Common myeloid progenitor, CD34-positive (primary cell): ENCODE data around the gene MEIS2.

Experiments
- CTCF ChIA-PET: fragments of 350-600 bp; sonication (Branson Sonifier 250); formaldehyde crosslinking; loops from one replicate; lab custom pipeline; 2021; ENCODE audit warnings: antibody characterized with exemption; lab: Charles Lee
- POLR2A ChIA-PET: fragments of 350-600 bp; sonication (Branson Sonifier 250); formaldehyde crosslinking; loops from one replicate; lab custom pipeline; 2021; ENCODE audit warnings: antibody characterized with exemption; lab: Charles Lee
- DNase-seq, 3 donors: peaks; one replicate each; pipeline versions ENCODE4 v3.0.0 to v3.0.0-alpha.2; 2013
- H3K27ac ChIP-seq, 2 experiments: 1 replicate in 1 of 2; 2 replicates in 1 of 2; pipeline ENCODE4 v1.7.0; 2013; ENCODE audit warnings: inconsistent platforms in 2 of 2, low read length in 2 of 2, mild to moderate bottlenecking in 2 of 2, low read depth in 1 of 2, moderate library complexity in 1 of 2; ENCODE audit not compliant: severe bottlenecking in 2 of 2, insufficient read depth in 1 of 2, poor library complexity in 1 of 2
- H3K27me3 ChIP-seq, 5 experiments: replicated peaks in 2 of 5; 1 replicate in 3 of 5; 2 replicates in 2 of 5; pipeline versions ENCODE4 v1.6.1 to v1.7.0; 2013; ENCODE audit warnings: low read length in 4 of 5, mild to moderate bottlenecking in 2 of 5, moderate library complexity in 2 of 5, inconsistent platforms in 1 of 5; ENCODE audit not compliant: insufficient read depth in 5 of 5, control insufficient read depth in 4 of 5
- H3K36me3 ChIP-seq, 4 experiments: 1 replicate in 2 of 4; 2 replicates in 2 of 4; pipeline versions ENCODE4 v1.6.1 to v1.7.0; 2013; ENCODE audit warnings: low read length in 3 of 4, control low read depth in 1 of 4, mild to moderate bottlenecking in 1 of 4; ENCODE audit not compliant: control insufficient read depth in 4 of 4, insufficient read depth in 4 of 4
- H3K4me1 ChIP-seq, 4 experiments: 1 replicate in 3 of 4; 2 replicates in 1 of 4; pipeline versions ENCODE4 v1.6.1 to v1.7.1; 2013; ENCODE audit warnings: low read length in 3 of 4, mild to moderate bottlenecking in 3 of 4, control low read depth in 1 of 4, inconsistent platforms in 1 of 4, moderate library complexity in 1 of 4; ENCODE audit not compliant: control insufficient read depth in 4 of 4, insufficient read depth in 4 of 4; ENCODE audit errors: control extremely low read depth in 1 of 4
- H3K4me3 ChIP-seq, 7 experiments: 1 replicate in 4 of 7; 2 replicates in 3 of 7; pipeline versions ENCODE4 v1.5.1 to v1.7.0; 2013; ENCODE audit warnings: mild to moderate bottlenecking in 7 of 7, low read length in 6 of 7, moderate library complexity in 6 of 7, inconsistent platforms in 2 of 7, low read depth in 2 of 7, control low read depth in 1 of 7; ENCODE audit not compliant: insufficient read depth in 4 of 7, control insufficient read depth in 1 of 7; ENCODE audit errors: extremely low read depth in 1 of 7
- H3K9me3 ChIP-seq, 5 experiments: 1 replicate in 4 of 5; 2 replicates in 1 of 5; pipeline versions ENCODE4 v1.6.1 to v1.7.1; 2013; ENCODE audit warnings: low read length in 4 of 5, mild to moderate bottlenecking in 2 of 5, inconsistent platforms in 1 of 5, low read depth in 1 of 5, moderate library complexity in 1 of 5; ENCODE audit not compliant: control insufficient read depth in 4 of 5, insufficient read depth in 2 of 5; ENCODE audit errors: control extremely low read depth in 1 of 5
- WGBS: methylation state at CpG from one replicate; pipeline ENCODE4 v1.1.5; 2013; ENCODE audit not compliant: insufficient coverage; 5-methylcytosine and 5-hydroxymethylcytosine counted together

Gene MEIS2

GRCh38 chr15:37055481-37055880 is 44.9 kb downstream of the MEIS2 start:
- Histone ChIP-seq H3K36me3 (no peaks in the 10 kb centered on the region), H3K27ac (no peak overlapping the region), H3K27me3 (no peaks in the 10 kb centered on the region), H3K4me3 (no peak overlapping the region), H3K9me3 (peaks cover 0 to 3% (median 0%) of the 10 kb centered on the region in 5 experiments), H3K4me1 (no peaks in the 10 kb centered on the region)
- POLR2A ChIA-PET = no interaction called here
- CTCF ChIA-PET = no interaction called here
- no peak for DNase-seq
- 96% methylated on average over 2 of the region's 8 CpGs for WGBS

- H3K36me3 ChIP-seq = no peaks in the 10 kb centered on the region
- ChIA-PET CTCF (no interaction called here), POLR2A (no interaction called here)
- no peak overlapping the region for H3K4me3 ChIP-seq
- 100% methylated on average over 4 of the region's 7 CpGs for WGBS
- no peaks in the 10 kb centered on the region for H3K27me3 ChIP-seq
- H3K9me3 ChIP-seq = peaks cover 0 to 3% (median 0%) of the 10 kb centered on the region in 5 experiments
- no peak for DNase-seq
- no peak overlapping the region for H3K27ac ChIP-seq
- no peaks in the 10 kb centered on the region for H3K4me1 ChIP-seq
These were observed 46.0 kb downstream of the MEIS2 start for GRCh38 chr15:37054336-37054735.

GRCh38 chr15:37053166-37053565 is 47.2 kb downstream of the MEIS2 start:
- Histone ChIP-seq H3K27me3 (no peaks in the 10 kb centered on the region), H3K4me1 (no peaks in the 10 kb centered on the region), H3K9me3 (peaks cover 0 to 3% (median 0%) of the 10 kb centered on the region in 5 experiments), H3K27ac (no peak overlapping the region), H3K36me3 (no peaks in the 10 kb centered on the region), H3K4me3 (no peak overlapping the region)
- POLR2A ChIA-PET = no interaction called here
- CTCF ChIA-PET = no interaction called here
- no peak for DNase-seq
- 93% methylated on average over 3 of the region's 6 CpGs for WGBS

- no CpG with 5 or more reads among the region's 3 CpGs for WGBS
- DNase-seq = no peak
- Histone ChIP-seq H3K36me3 (no peaks in the 10 kb centered on the region), H3K27ac (no peak overlapping the region), H3K4me1 (no peaks in the 10 kb centered on the region), H3K9me3 (peaks cover 0 to 3% (median 0%) of the 10 kb centered on the region in 5 experiments), H3K4me3 (no peak overlapping the region), H3K27me3 (peaks cover 0 to 5% (median 2%) of the 10 kb centered on the region in 5 experiments)
- CTCF ChIA-PET = no interaction called here
- POLR2A ChIA-PET = no interaction called here
These were observed 50.0 kb downstream of the MEIS2 start for GRCh38 chr15:37050345-37050744.

GRCh38 chr15:37046876-37047614 is 53.3 kb downstream of the MEIS2 start:
- Histone ChIP-seq H3K27ac (no peak overlapping the region), H3K36me3 (no peaks in the 10 kb centered on the region), H3K27me3 (peaks cover 0 to 5% (median 2%) of the 10 kb centered on the region in 5 experiments), H3K4me1 (no peaks in the 10 kb centered on the region), H3K4me3 (no peak overlapping the region), H3K9me3 (peaks cover 0 to 3% (median 0%) of the 10 kb centered on the region in 5 experiments)
- ChIA-PET POLR2A (no interaction called here), CTCF (no interaction called here)
- DNase-seq = no peak

GRCh38 chr15:37045859-37046740 is 54.2 kb downstream of the MEIS2 start:
- Histone ChIP-seq H3K9me3 (peaks cover 0 to 1% (median 0%) of the 10 kb centered on the region in 5 experiments), H3K4me3 (no peak overlapping the region), H3K27ac (no peak overlapping the region), H3K27me3 (peaks cover 0 to 5% (median 2%) of the 10 kb centered on the region in 5 experiments), H3K36me3 (no peaks in the 10 kb centered on the region), H3K4me1 (no peaks in the 10 kb centered on the region)
- CTCF ChIA-PET = no interaction called here
- POLR2A ChIA-PET = no interaction called here
- WGBS = 94% methylated on average over 7 of the region's 12 CpGs
- no peak for DNase-seq
